Neural progenitor cell (in vitro differentiated cells): ENCODE results near the gene PLEKHO2. TPM values are rescaled to one million over a fixed set of nuclear protein-coding genes. Genes with fewer than 3 reads are reported as not detected.

Experiments
- DNase-seq: peaks from one replicate; pipeline ENCODE4 v3.0.0-alpha.2; 2016; ENCODE audit warnings: low spot score
- H2AFZ ChIP-seq: fragments of 200-600 bp; sonication (generic); replicated peaks from 2 replicates; pipeline ENCODE4 v1.6.1; 2016; ENCODE audit warnings: antibody characterized with exemption
- H3F3A ChIP-seq: fragments of 200-600 bp; sonication (generic); 2 replicates; pipeline ENCODE4 v1.6.1; 2016; ENCODE audit warnings: antibody characterized with exemption, low read depth
- H3K27ac ChIP-seq: fragments of 200-600 bp; sonication (generic); 2 replicates; pipeline ENCODE4 v1.5.1; 2016; ENCODE audit warnings: mild to moderate bottlenecking
- H3K27me3 ChIP-seq: fragments of 200-600 bp; sonication (generic); 2 replicates; pipeline ENCODE4 v1.6.1; 2016; ENCODE audit warnings: mild to moderate bottlenecking, moderate library complexity
- H3K36me3 ChIP-seq: fragments of 200-600 bp; sonication (generic); 2 replicates; pipeline ENCODE4 v1.5.1; 2016
- H3K4me1 ChIP-seq: fragments of 200-600 bp; sonication (generic); 2 replicates; pipeline ENCODE4 v1.6.1; 2016; ENCODE audit warnings: mixed run types
- H3K4me2 ChIP-seq: fragments of 200-600 bp; sonication (generic); 2 replicates; pipeline ENCODE4 v1.6.1; 2016
- H3K4me3 ChIP-seq: fragments of 200-600 bp; sonication (generic); 2 replicates; pipeline ENCODE4 v1.5.1; 2016
- H3K79me2 ChIP-seq: fragments of 200-600 bp; sonication (generic); 2 replicates; pipeline ENCODE4 v1.6.1; 2016; ENCODE audit warnings: low read depth
- H3K9ac ChIP-seq: fragments of 200-600 bp; sonication (generic); 2 replicates; pipeline ENCODE4 v1.6.1; 2016
- H3K9me3 ChIP-seq: fragments of 200-600 bp; sonication (generic); 2 replicates; pipeline ENCODE4 v1.5.1; 2016; ENCODE audit warnings: low read depth
- H4K20me1 ChIP-seq: fragments of 200-600 bp; sonication (generic); 2 replicates; pipeline ENCODE4 v1.6.1; 2016; ENCODE audit warnings: low read depth
- H3K27ac Mint-ChIP-seq: 3 replicates; pipeline ENCODE4 v1.8.0; 2021; ENCODE audit warnings: mixed read lengths
- H3K27me3 Mint-ChIP-seq: 2 replicates; pipeline ENCODE4 v1.8.0; 2022; ENCODE audit warnings: low read depth, mild to moderate bottlenecking, inconsistent platforms, moderate library complexity, mixed read lengths; ENCODE audit not compliant: insufficient read depth
- H3K36me3 Mint-ChIP-seq: 3 replicates; pipeline ENCODE4 v1.8.0; 2021; ENCODE audit warnings: mixed read lengths
- H3K4me1 Mint-ChIP-seq: 3 replicates; pipeline ENCODE4 v1.8.0; 2021; ENCODE audit warnings: mixed read lengths
- H3K4me3 Mint-ChIP-seq: 3 replicates; pipeline ENCODE4 v1.8.0; 2021; ENCODE audit warnings: mild to moderate bottlenecking, moderate library complexity, mixed read lengths
- H3K9me3 Mint-ChIP-seq: 3 replicates; pipeline ENCODE4 v1.8.0; 2020; ENCODE audit warnings: mixed read lengths
- CTCF ChIP-seq: fragments of 200-600 bp; sonication (generic); IDR thresholded peaks from 2 replicates; pipeline ENCODE4 v1.5.1; 2017; ENCODE audit warnings: antibody characterized with exemption, mild to moderate bottlenecking
- EZH2 ChIP-seq: fragments of 200-600 bp; sonication (generic); IDR thresholded peaks from 2 replicates; pipeline ENCODE4 v1.6.1; 2017; ENCODE audit warnings: antibody characterized with exemption, mild to moderate bottlenecking, moderate library complexity
- EZH2phosphoT487 ChIP-seq: fragments of 200-600 bp; sonication (generic); IDR thresholded peaks from 2 replicates; pipeline ENCODE4 v1.6.1; 2017; ENCODE audit warnings: antibody characterized with exemption
- total RNA-seq: library from RNA; depleted of rRNA; stranded (reverse); fragments of >200 nt; gene quantifications from 2 replicates; pipeline ENCODE4 v1.2.3, GENCODE V29; 2015; ENCODE audit warnings: low replicate concordance

The PLEKHO2 gene
- total RNA-seq, 1 donor from 2014 or later: 7.7 TPM

GRCh38 chr15:64842096-64842939, 603 bp downstream of the PLEKHO2 start:
- DNase-seq: peak; percentile 42
- Mint-ChIP-seq H3K27me3 (peaks cover 13% of the 10 kb centered on the region), H3K36me3 (peaks cover 4% of the 10 kb centered on the region), H3K9me3 (no peaks in the 10 kb centered on the region), H3K27ac (peak overlapping the region; percentile 74), H3K4me1 (peaks cover 47% of the 10 kb centered on the region), H3K4me3 (peak overlapping the region; percentile 96)
- Histone ChIP-seq H3K36me3 (no peaks in the 10 kb centered on the region), H4K20me1 (peaks cover 36% of the 10 kb centered on the region), H2AFZ (peak overlapping the region; percentile 0), H3K27ac (no peak overlapping the region), H3F3A (peaks cover 17% of the 10 kb centered on the region), H3K9me3 (no peaks in the 10 kb centered on the region), H3K79me2 (peaks cover 50% of the 10 kb centered on the region), H3K4me2 (peak overlapping the region; percentile 78), H3K27me3 (no peaks in the 10 kb centered on the region), H3K4me1 (peaks cover 36% of the 10 kb centered on the region), H3K4me3 (peak overlapping the region; percentile 73), H3K9ac (peak overlapping the region; percentile 65)
- TF ChIP-seq CTCF (no peak), EZH2 (no peak), EZH2phosphoT487 (no peak)

GRCh38 chr15:64842986-64843561, 1.4 kb downstream of the PLEKHO2 start:
- peak overlapping the region; percentile 96 for H3K4me3 Mint-ChIP-seq
- H3K4me1 ChIP-seq: peaks cover 36% of the 10 kb centered on the region
- peaks cover 45% of the 10 kb centered on the region for H3K4me1 Mint-ChIP-seq
- peaks cover 43% of the 10 kb centered on the region for H4K20me1 ChIP-seq
- TF ChIP-seq EZH2 (no peak), CTCF (no peak)
- H3K9me3 Mint-ChIP-seq: no peaks in the 10 kb centered on the region
- no peaks in the 10 kb centered on the region for H3K36me3 ChIP-seq
- no peak for DNase-seq
- H3F3A ChIP-seq: peaks cover 17% of the 10 kb centered on the region
- peak overlapping the region; percentile 73 for H3K4me3 ChIP-seq
- peak overlapping the region; percentile 78 for H3K4me2 ChIP-seq
- H3K27me3 Mint-ChIP-seq: peaks cover 11% of the 10 kb centered on the region
- H3K36me3 Mint-ChIP-seq: peaks cover 6% of the 10 kb centered on the region
- no peak overlapping the region for H3K27ac ChIP-seq
- no peaks in the 10 kb centered on the region for H3K27me3 ChIP-seq
- H3K27ac Mint-ChIP-seq: no peak overlapping the region
- no peak overlapping the region for H2AFZ ChIP-seq
- H3K9ac ChIP-seq: no peak overlapping the region
- H3K9me3 ChIP-seq: no peaks in the 10 kb centered on the region
- peaks cover 50% of the 10 kb centered on the region for H3K79me2 ChIP-seq

GRCh38 chr15:64843991-64844390, 2.3 kb downstream of the PLEKHO2 start:
- no peak overlapping the region for H2AFZ ChIP-seq
- H3K4me1 ChIP-seq: peaks cover 36% of the 10 kb centered on the region
- no peaks in the 10 kb centered on the region for H3K36me3 ChIP-seq
- peak overlapping the region; percentile 78 for H3K4me2 ChIP-seq
- H3K27me3 ChIP-seq: no peaks in the 10 kb centered on the region
- Mint-ChIP-seq H3K27ac (no peak overlapping the region), H3K4me1 (peaks cover 45% of the 10 kb centered on the region), H3K9me3 (no peaks in the 10 kb centered on the region), H3K4me3 (peak overlapping the region; percentile 52), H3K36me3 (peaks cover 12% of the 10 kb centered on the region), H3K27me3 (peaks cover 6% of the 10 kb centered on the region)
- TF ChIP-seq CTCF (no peak), EZH2phosphoT487 (no peak)
- H3K79me2 ChIP-seq: peaks cover 50% of the 10 kb centered on the region
- peak; percentile 1 for DNase-seq
- H3K4me3 ChIP-seq: no peak overlapping the region
- H4K20me1 ChIP-seq: peaks cover 43% of the 10 kb centered on the region
- peaks cover 17% of the 10 kb centered on the region for H3F3A ChIP-seq
- no peaks in the 10 kb centered on the region for H3K9me3 ChIP-seq
- no peak overlapping the region for H3K9ac ChIP-seq
- H3K27ac ChIP-seq: no peak overlapping the region
